RWPE2 (cell line): ENCODE measurements around the gene STAT1.
A peak's percentile ranks its signal among the peaks of the same experiment; 100 is the strongest.
"Not testable (repeated sequence)": the region's sequence is repeated elsewhere in the genome, so short reads cannot be mapped to it uniquely, and the experiment has no call there.

Source experiments
- ATAC-seq: fragments of 200-7000 bp; cut with Tn5 transposase; 3 replicates; pipeline ENCODE4 v1.9.1; 2021; ENCODE audit warnings: low read depth
- DNase-seq: peaks from one replicate; pipeline ENCODE4 v3.0.0-alpha.2; 2020; ENCODE audit warnings: low spot score
- H3K27ac ChIP-seq: fragments of 450-650 bp; 2 replicates; pipeline ENCODE4 v1.5.1; 2017; ENCODE audit warnings: mild to moderate bottlenecking; ENCODE audit not compliant: poor library complexity, severe bottlenecking
- H3K27me3 ChIP-seq: fragments of 250-450 bp; sonication (Bioruptor Pico); 2 replicates; pipeline ENCODE4 v1.5.1; 2021; ENCODE audit warnings: mild to moderate bottlenecking, moderate library complexity; ENCODE audit not compliant: insufficient read depth, poor library complexity, severe bottlenecking
- H3K36me3 ChIP-seq: fragments of 250-450 bp; sonication (Bioruptor Pico); 2 replicates; pipeline ENCODE4 v1.5.1; 2020; ENCODE audit warnings: low read depth, mild to moderate bottlenecking, moderate library complexity
- H3K4me1 ChIP-seq: fragments of 250-450 bp; sonication (Bioruptor Pico); 2 replicates; pipeline ENCODE4 v1.5.1; 2021; ENCODE audit warnings: mild to moderate bottlenecking, moderate library complexity; ENCODE audit not compliant: insufficient read depth, poor library complexity, severe bottlenecking
- H3K4me3 ChIP-seq: fragments of 250-450 bp; sonication (Bioruptor Pico); 2 replicates; pipeline ENCODE4 v1.5.1; 2021; ENCODE audit warnings: mild to moderate bottlenecking, moderate library complexity; ENCODE audit not compliant: severe bottlenecking
- H3K9me3 ChIP-seq: fragments of 250-450 bp; sonication (Bioruptor Pico); 2 replicates; pipeline ENCODE4 v1.5.1; 2021; ENCODE audit warnings: mild to moderate bottlenecking, moderate library complexity; ENCODE audit not compliant: severe bottlenecking
- CTCF ChIP-seq: fragments of 450-650 bp; IDR thresholded peaks from one replicate; pipeline ENCODE4 v1.5.1; 2017; ENCODE audit warnings: mild to moderate bottlenecking, moderate library complexity; ENCODE audit not compliant: poor library complexity, severe bottlenecking

STAT1 gene

GRCh38 chr2:190999058-190999457 lies 14.9 kb downstream of the STAT1 start:
- Histone ChIP-seq H3K36me3 (peaks cover 98% of the 10 kb centered on the region), H3K4me3 (no peak overlapping the region), H3K27me3 (no peaks in the 10 kb centered on the region), H3K4me1 (peaks cover 15% of the 10 kb centered on the region), H3K27ac (no peak overlapping the region), H3K9me3 (no peaks in the 10 kb centered on the region)
- DNase-seq (no peak), ATAC-seq (no peak)
- no peak for TF ChIP-seq CTCF

- DNase-seq (no peak), ATAC-seq (no peak)
- Histone ChIP-seq H3K27ac (no peak overlapping the region), H3K27me3 (no peaks in the 10 kb centered on the region), H3K36me3 (peaks cover 98% of the 10 kb centered on the region), H3K4me1 (peaks cover 15% of the 10 kb centered on the region), H3K4me3 (no peak overlapping the region), H3K9me3 (no peaks in the 10 kb centered on the region)
- no peak for TF ChIP-seq CTCF
Observed at GRCh38 chr2:190997526-190998113, 16.4 kb downstream of the STAT1 start.

GRCh38 chr2:190996947-190997346 lies 17.0 kb downstream of the STAT1 start:
- TF ChIP-seq CTCF: no peak
- H3K4me3 ChIP-seq: no peak overlapping the region
- no peak for DNase-seq

GRCh38 chr2:190996338-190996946 lies 17.5 kb downstream of the STAT1 start:
- peaks cover 9% of the 10 kb centered on the region for H3K4me1 ChIP-seq
- peak; percentile 67 for TF ChIP-seq CTCF
- H3K9me3 ChIP-seq: no peaks in the 10 kb centered on the region
- DNase-seq: no peak
- H3K36me3 ChIP-seq: peaks cover 95% of the 10 kb centered on the region
- no peaks in the 10 kb centered on the region for H3K27me3 ChIP-seq
- no peak overlapping the region for H3K27ac ChIP-seq
- H3K4me3 ChIP-seq: no peak overlapping the region
- ATAC-seq: peak; percentile 71

More at GRCh38 chr2:190996947-190997346, 17.0 kb downstream of the STAT1 start:
- no peak overlapping the region for H3K27ac ChIP-seq
- peaks cover 14% of the 10 kb centered on the region for H3K4me1 ChIP-seq
- no peaks in the 10 kb centered on the region for H3K27me3 ChIP-seq
- H3K36me3 ChIP-seq: peaks cover 95% of the 10 kb centered on the region
- no peaks in the 10 kb centered on the region for H3K9me3 ChIP-seq
- ATAC-seq: no peak

- not testable (repeated sequence) for ATAC-seq, H3K27me3 ChIP-seq, H3K27ac ChIP-seq, H3K9me3 ChIP-seq, H3K4me1 ChIP-seq, H3K4me3 ChIP-seq, DNase-seq
- peaks cover 95% of the 10 kb centered on the region for H3K36me3 ChIP-seq
Observed at GRCh38 chr2:190995315-190995714, 18.7 kb downstream of the STAT1 start.
